Left renal cortex interstitium (tissue), 4 donors: ENCODE results near the gene DOCK2. TPM values are rescaled to one million over a fixed set of nuclear protein-coding genes. Genes with fewer than 3 reads are reported as not detected.

Experiments
- DNase-seq, 4 donors: peaks; one replicate each; pipeline ENCODE4 v3.0.0-alpha.2; 2013; ENCODE audit warnings: low read depth in 4 of 4, low spot score in 2 of 4, missing footprints in 1 of 4
- polyA plus RNA-seq, 4 donors: library from polyadenylated mRNA; unstranded; fragments of 120-200 nt; gene quantifications; one replicate each; pipeline ENCODE4 v1.2.1, GENCODE V29; 2013; ENCODE audit not compliant: insufficient read length in 4 of 4

DOCK2 gene
- polyA plus RNA-seq, 4 donors = 2.1 to 3.4 (median 3.0) TPM

DNA sequence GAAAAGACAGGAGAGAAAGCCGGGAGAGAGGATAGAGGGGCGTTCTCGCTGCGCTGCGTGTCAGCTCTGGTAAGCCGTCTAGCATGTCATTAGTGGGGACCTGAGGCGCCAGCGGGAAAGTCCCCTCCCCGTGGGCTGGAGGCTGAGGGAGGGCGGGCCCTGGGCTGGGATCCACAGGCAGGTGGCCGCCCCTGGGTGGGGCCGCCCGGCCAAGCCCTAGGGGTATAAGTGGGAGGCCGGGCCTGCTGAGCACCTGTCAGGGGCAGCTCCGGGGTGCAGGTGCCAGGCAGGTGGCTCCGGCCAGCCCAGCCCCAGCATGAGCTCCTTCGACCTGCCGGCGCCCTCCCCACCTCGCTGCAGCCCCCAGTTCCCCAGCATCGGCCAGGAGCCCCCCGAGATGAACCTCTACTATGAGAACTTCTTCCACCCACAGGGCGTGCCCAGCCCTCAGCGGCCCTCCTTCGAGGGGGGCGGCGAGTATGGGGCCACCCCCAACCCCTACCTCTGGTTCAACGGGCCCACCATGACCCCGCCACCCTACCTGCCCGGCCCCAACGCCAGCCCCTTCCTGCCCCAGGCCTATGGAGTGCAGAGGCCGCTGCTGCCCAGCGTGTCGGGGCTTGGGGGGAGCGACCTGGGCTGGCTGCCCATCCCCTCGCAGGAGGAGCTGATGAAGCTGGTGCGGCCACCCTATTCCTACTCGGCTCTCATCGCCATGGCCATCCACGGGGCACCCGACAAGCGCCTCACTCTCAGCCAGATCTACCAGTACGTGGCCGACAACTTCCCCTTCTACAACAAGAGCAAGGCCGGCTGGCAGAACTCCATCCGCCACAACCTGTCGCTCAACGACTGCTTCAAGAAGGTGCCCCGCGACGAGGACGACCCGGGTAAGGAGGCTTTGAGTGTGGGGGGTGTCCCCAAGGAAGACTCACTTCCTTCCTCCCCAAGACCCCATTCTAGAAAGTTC, 468.9 kb downstream of the DOCK2 start, which contains the start of gene FOXI1:
Gene FOXI1 (plus strand): TSS at position 256 of the 970 bp plus-strand sequence. CDS start 61 bp downstream, at position 317.
- no peak for DNase-seq

DNA sequence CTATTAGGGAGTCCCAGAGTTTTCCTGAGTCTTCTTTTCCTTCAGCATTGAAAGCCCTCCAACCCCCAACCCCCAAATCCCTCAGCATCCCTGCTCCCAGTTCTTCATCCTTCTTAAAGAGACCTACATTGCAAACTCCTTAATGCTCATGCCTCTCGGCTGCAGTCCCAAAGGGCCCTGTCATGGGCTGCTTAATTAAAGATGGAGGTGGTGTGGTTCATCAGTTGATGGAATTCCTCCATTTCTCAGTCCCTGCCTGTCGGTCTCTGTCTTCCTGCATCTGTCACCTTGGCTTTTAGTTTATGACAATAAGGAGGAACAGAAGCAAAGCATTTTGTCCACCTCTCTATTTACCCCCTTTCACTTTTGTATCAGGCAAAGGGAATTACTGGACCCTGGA, 470.6 kb downstream of the DOCK2 start:
- no peak for DNase-seq

DNA sequence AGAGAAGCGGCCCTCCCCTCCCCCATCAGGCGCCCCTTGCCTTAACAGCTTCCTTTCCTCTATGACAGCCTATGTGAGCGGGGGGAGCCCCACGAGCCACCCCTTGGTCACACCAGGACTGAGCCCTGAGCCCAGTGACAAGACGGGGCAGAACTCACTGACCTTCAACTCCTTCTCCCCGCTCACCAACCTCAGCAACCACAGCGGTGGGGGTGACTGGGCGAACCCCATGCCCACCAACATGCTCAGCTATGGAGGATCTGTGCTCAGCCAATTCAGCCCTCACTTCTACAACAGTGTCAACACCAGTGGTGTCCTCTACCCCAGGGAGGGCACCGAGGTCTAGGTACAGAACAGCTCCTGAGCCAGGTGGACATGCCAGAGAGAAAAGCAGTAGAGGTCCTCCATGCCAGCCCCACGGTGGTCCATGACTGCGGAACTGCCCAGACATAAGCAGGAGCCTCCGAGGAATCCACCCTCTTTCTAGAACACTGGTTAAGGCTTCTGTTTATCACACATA, 471.3 kb downstream of the DOCK2 start:
- no peak for DNase-seq

DNA sequence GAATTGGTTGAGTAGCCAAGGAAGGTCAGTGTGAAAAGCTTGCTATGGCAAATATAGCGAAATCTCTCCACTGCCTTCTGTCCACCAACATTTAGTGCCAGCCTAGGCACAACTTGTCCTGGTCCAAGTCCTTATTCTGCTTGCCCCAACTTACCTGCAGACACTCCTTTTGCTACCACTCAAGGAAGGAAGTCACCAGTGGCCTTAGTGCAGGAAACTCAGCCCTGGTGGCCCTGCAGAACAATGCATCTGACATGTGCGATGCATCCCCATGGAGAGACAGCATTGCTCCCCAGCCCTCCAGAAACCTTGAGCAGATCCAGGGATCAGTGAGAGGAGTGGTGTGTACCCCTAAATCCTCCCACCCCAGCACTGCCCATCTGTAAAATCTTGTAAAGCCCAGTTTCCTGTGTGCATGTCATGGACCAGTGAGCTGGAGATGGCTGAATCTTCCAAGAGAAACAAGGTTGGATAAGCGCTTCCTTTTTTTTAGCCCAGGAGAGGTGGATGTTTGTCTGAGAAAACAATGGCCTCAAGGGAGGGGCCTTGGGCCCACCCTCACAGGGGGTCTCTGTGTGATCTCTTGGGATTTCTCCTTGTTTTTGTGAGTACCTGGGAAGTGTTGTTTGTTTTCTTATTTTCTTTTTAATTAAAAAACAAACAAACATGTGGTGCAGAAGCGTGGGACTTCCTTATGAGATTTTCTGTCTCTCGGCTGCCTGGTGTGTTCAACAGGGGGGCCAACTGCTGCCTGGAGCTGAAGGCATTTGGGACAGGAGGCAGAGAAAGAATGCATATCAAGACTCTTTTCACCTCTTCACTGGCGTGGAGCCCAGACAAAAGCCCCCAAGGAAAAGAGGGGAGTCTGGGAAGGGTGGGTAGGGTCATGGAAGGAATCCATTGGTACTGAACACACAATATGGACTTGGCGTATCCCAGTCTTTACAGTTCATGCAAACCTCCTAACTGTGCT, 472.3 kb downstream of the DOCK2 start:
- DNase-seq = no peak

DNA sequence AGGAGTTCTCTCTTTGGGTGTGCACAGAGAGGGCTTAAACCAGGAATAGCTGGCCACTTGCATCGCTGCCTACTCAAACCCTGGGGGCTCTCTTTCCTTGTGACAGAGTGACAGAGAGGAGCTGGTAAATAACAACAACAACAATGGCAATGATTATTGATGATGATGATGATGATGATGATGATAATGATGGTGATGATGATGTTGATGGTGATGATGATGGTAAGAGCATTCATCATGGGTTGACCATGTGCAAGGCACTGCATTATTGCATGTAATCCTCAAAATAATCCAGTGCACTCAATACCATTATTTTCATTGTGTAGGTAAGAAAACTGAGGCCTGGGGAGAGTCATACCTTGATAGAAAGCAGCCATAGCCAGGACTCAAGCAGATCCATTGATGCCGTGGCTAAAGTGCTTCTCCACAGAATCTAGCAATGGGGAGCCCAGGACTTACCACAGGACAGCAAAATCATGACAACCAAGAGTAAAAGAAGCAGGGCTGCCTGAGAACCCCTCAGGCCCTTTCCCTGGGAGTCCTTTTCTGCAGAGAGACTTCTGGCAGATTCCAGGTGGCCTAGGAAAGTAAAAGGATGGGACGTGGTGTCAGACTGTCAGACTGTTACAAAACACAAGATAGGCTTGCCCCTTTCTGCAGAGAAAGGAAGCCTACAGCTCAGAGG, 473.5 kb downstream of the DOCK2 start:
- DNase-seq = no peak

DNA sequence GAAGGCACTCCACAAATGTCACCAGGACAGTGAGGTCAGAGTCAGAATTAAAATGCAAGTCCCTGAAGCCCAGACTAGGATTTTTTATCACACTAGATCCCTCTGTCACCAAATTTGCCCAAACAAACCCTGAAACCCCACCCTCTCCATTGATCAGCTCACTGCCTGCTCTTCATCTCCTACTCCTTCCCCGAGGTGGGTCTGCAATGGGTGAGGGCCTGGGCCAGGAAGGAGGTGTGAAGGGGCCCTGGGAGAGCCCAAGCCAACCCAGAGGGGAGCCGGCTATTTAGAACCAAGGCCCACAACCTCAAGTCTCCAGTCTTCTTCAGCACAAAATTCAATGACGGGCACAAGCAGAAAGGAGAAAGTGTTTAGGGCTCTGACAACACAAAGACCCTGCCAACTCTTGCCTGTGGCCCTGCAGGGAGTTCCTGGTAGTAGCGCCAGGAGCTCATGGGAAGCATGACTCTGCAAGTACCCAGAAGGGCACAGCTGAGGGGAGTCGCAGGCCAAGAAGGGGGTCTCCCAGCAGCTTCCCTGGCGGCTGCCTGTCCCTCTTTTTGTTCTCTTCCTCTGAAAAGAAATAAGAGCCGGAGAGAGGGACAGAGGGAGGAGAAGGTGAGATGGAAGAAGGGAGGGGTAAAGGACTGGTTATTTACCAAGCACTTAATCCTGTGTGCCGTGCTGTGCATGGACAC, 474.2 kb downstream of the DOCK2 start:
- DNase-seq = no peak

DNA sequence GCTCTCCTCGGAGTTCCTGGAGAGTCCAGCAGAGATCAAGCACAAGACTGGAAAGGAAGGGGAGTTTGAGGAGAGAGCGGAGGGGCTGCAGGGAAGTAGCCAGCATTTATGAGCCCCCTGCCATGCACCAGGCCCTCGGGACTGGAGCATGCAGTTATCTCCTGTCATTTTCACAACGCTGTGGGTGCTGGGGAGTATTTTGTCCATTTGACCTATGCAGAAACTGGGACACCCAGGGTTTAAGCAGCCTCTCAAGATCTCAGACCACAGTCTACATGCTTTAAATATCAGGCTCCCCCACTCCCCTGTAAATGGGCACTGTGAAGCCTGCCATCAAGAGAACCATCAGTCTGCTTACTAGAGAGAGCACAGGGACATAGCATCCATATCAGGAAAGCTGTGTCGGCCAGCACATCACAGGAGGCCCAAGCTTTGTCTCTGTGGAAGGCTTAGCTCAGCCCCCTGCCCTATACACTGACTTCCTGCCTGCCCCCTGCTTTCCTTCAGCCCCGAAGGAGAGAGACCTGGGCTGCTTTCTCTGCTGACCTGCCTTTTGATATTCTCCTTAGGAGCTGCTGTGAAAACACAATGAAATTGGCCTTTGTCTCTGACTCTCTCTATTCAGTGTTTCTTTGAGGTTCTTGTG, 475.9 kb downstream of the DOCK2 start:
- no peak for DNase-seq

DNA sequence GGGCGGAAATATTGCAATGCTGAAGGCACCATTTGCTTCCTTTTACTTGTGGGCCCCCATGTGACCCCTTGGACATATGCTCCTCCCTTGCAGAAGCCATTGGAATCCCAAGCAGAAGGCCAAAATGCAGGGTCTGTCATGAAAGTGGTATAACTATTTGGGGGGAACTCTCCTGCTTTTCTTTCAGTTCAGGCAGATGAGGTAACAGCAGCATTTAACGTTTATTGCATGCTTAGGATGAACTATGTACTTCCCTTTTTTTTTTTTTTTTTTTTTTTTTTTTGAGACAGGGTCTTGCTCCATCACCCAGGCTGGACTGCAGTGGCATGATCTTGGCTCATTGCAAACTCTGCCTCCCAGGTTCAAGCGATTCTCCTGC, 476.4 kb downstream of the DOCK2 start:
- DNase-seq = no peak

DNA sequence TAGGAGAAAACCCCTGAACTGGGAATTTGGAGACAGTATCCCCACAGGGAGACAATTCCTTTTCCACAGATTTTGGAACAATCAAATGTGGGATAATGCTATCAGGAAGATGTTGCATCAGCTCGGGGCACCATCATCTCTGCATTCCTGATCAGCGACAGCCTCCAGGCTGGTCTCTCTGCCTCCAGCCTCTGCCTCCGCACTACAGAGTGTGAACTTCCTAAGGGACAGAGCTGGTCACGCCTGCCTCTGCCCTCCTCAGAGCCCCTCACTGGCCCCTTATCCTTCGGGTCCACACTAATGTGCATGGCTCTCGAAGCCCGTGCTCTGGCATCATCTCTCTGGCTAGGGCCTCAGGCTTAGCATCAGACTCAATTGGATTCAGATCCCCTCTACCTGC, 477.2 kb downstream of the DOCK2 start:
- no peak for DNase-seq

DNA sequence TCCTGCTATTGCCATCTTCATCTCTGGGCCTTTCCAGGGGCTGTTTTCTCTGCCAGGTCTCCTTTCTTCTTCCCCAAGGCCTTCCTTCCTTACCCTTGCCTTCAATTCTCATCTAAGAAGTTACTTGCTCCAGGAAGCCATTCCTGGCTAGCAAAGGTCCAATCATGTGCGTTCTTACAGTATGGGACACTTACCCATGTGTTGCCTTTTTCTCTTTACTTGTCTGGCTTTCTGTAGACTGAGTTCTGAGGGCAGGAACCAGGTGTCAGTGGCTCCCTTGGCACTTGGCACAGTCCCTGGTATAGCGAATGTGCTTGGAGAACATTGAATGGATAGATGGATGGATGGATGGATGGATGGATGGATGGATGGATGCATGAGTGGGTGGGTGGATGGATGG, 478.9 kb downstream of the DOCK2 start:
- no peak for DNase-seq

DNA sequence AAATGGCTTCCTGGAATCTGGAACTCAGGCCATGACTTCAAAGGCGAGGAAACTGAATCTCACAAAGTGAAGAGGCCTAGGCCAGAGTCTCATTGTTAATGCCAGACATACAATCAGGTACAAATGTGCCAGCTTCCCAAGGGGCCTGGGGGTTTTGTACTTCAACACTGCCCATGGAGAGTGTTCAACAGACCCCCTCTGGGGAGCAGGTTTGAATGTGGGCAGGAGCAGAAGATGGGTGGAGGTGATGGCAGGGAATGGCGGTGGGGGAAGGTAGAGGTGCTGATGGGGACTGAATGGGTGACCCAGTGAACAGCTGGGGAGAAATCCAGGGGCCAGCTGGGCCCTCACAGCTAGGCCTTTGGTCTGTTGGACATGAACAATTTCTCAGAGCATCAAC, 480.7 kb downstream of the DOCK2 start:
- no peak for DNase-seq

DNA sequence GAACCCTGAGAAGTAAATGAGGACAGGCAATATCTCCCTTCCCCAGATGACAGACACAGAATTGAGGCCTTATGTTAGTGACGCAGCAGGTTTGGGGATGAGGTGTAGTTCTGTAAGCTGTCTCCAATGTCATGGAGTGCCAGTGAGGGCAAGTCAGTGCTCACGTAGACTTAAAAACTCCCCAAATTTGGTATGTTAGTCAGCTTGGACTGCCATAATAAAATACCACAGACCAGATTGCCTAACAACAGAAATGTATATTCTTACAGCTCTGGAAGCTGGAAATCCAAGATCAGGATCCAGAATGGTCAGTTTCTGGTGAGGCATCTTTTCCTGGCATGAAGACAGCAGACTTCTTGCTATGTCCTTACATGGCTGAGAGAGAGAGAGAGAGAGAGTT, 483.5 kb downstream of the DOCK2 start:
- no peak for DNase-seq

DNA sequence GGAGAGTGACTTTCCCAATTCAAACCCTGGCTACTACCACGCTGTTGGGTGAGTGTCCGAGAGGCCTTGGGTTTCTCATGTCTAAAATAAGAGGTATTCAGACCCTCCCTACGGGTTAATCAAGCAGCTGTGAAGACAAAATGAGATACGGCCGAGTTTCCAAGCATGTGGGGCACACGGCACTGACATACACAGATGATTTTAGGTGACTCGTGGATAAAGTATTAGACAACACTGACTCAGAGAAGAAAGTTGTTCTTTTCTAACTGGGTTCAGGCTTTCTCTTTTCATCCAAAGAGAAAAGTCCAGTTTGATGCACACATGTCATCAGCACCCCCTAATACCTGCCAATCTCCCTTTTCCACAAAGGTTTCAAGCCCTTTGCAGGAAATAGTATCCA, 484.2 kb downstream of the DOCK2 start:
- DNase-seq = no peak

DNA sequence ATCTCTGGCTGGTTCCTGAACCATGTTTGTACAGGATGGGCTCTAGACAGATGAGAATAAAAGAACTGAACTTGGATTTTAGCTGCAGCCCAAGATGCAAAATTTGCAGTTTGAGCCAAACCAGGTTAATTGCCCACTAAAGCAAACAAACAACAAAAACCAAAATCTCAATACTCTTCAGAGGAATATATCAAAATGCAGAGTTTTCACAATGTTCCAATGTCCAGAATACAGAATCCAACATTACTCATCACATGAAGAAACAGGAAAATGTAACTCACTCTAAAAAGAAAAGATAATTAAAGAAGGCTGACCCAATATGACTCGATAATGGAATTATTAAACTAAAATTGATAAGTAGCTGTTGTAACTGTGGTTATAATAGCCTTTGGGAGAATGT, 489.0 kb downstream of the DOCK2 start:
- no peak for DNase-seq

DNA sequence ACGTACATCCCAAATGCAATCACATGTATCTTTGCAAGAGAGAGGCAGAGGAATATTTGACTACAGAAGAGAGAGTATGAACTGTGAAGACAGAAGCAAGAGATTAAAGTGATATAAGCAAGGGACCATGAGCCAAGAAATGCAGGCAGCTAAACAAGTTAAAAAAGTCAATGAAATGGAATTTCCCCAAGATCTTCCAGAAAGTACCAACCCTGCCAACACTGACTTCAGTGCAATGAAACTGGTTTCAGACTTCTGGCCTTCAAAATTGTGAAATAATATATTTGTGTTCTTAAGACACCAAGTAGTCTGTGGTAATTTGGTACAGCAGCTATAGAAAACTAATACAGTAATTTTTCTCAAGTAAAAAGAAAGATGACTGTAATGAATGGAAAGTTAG, 489.6 kb downstream of the DOCK2 start:
- DNase-seq = no peak

DNA sequence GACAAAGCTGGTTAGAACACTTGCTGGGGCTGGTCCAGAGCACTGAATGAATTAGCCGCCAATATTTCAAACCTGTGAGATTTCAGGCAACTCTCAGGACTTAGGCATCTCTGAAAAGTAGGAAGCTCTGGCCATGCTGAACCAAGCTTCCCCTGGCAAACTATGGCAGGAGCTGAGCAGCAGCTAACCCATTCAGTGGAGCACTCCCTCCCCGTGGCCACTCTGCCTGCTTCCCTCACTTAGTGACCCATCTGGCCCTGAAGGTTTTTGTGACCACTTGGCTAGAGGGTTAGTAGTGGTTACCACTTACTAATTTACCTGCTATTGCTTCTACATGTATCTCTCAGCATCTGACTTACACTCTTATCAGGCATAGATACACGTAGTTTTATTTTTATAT, 494.2 kb downstream of the DOCK2 start:
- no peak for DNase-seq

DNA sequence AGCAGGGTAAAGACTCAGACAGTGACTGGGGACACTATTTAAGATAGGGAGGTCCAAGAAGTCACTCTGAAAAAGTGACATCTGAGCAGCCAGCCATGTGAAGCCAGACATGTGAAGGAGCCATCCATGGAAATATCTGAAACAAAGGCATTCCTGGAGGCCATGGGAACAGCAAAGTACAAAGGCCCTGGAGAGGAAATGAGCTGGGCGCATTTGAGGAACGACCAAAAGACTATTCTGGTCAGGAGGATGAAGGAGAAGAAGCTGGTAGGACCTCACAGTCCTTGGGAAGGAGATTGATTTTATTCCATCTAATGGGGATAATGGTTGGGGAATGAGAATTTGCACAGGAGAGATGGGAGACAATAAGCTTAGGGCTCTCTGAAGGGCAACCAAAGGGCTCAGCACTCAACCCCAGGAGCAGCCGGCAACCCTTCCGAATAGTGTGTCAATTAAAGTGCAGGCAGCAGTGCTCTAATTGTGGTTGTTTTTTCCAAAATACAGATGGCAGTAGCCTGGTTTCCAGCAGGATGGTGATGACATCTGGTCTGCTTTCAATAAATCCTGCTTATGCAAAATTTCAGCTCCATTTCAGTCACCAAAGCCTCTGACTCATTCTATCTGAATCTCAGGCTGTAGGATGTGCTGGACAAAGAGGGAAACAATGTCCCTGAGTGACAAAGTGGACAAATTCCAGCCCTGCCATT, 495.3 kb downstream of the DOCK2 start:
- no peak for DNase-seq
